ENCODE measurements around the gene KY.

DNA sequence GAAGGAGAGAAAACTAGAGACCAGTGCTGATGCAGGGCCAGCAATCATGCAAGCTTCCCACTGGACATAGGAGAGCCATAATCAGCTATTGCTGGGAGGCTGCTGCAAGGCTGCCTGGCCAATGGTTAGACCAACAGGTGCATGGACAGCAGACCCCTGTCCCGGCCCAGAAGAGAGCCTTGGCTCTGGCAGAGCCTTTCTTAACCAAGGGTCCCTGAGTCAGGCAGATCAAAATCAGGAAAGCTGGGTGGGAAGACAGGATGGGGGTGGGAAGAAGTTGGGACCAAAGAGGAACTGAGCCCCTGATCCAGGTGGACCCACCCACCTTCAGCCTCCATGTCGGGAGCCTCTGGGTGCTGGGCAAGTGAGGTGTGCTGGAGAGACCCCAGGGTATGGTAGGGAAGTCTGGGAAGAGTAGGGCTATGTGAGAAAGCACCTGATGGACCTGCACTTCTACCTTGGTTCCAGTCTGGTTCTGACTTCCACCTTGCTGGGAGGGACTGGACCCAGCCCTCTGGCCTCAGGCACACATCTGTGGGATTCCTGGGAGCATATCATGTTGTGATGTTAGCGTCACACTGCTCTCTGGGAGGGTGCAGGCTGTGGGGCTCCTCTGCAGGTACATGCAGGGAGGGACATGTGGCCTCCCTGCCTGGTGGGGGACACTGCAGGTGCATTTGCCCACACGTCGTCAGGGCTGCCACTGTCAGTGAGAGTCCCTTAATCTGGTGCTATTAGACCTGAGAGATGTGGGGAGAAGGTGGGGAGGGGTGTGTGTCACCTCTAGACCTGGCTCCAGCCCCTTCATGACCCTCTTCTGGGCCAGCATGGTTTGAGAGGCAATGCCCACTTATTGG lies 24.7 kb downstream of the KY start:
- TF ChIP-seq CTCF (IDR thresholded peaks at IDR 0.05; ENCODE audit: low read depth, low read length, poor library complexity, severe bottlenecking) (no peak), EZH2phosphoT487 (IDR thresholded peaks at IDR 0.05; ENCODE audit: borderline replicate concordance, low read length) (no peak)

Data from DOHH2 (cell line).